ENCODE measurements around the gene PSEN2. TPM values are rescaled to one million over a fixed set of nuclear protein-coding genes. Genes with fewer than 3 reads are reported as not detected.
A peak's percentile ranks its signal among the peaks of the same experiment; 100 is the strongest.

PSEN2 gene
- total RNA-seq, 1 donor from 2014 or later = 19.8 TPM

GRCh38 chr1:226939438-226940028, 69.1 kb downstream of the PSEN2 start:
- ATAC-seq (ENCODE audit: poor library complexity) (peak; percentile 60), DNase-seq (peak; percentile 81)
- intact Hi-C loops (cut with DNase I) = loop anchor here (5.0 kb wide), 1 partner anchor 38 kb away; no protein-coding TSS in a partner anchor

- DNase-seq (peak; percentile 100), ATAC-seq (ENCODE audit: poor library complexity) (peak; percentile 92)
- intact Hi-C loops (cut with DNase I) = loop anchor here (5.0 kb wide), 1 partner anchor 37 kb away; no protein-coding TSS in a partner anchor
Measured at GRCh38 chr1:226940029-226940805, 69.8 kb downstream of the PSEN2 start, which contains the start of gene COQ8A. TSS of gene COQ8A (plus strand) at chr1:226940294. CDS start at chr1:226961386, 21,092 bp downstream.

- intact Hi-C loops (cut with DNase I) = loop anchor here (5.0 kb wide), 1 partner anchor 37 kb away; no protein-coding TSS in a partner anchor
- ATAC-seq (ENCODE audit: poor library complexity) = no peak
Measured at GRCh38 chr1:226940806-226941067, 70.3 kb downstream of the PSEN2 start.

GRCh38 chr1:226942392-226942791, 72.0 kb downstream of the PSEN2 start:
- DNase-seq = no peak
- intact Hi-C loops (cut with DNase I) = loop anchor here (5.0 kb wide), 1 partner anchor 35 kb away; no protein-coding TSS in a partner anchor
- no peak for ATAC-seq (ENCODE audit: poor library complexity)

More at GRCh38 chr1:226940806-226941067, 70.3 kb downstream of the PSEN2 start:
- no peak for DNase-seq

GRCh38 chr1:226943156-226943555, 72.7 kb downstream of the PSEN2 start:
- intact Hi-C loops (cut with DNase I) = loop anchor here (5.0 kb wide), 1 partner anchor 34 kb away; no protein-coding TSS in a partner anchor
- ATAC-seq (ENCODE audit: poor library complexity) (no peak), DNase-seq (no peak)

GRCh38 chr1:226943927-226944326, 73.5 kb downstream of the PSEN2 start:
- intact Hi-C loops (cut with DNase I) = loop anchor here (5.0 kb wide), 1 partner anchor 33 kb away; no protein-coding TSS in a partner anchor
- DNase-seq (no peak), ATAC-seq (ENCODE audit: poor library complexity) (no peak)

- intact Hi-C loops (cut with DNase I) = no loop called here
- no peak for DNase-seq
Measured at GRCh38 chr1:226945106-226945857, 74.9 kb downstream of the PSEN2 start.

More at GRCh38 chr1:226945106-226945857, 74.9 kb downstream of the PSEN2 start:
- peak; percentile 34 for ATAC-seq (ENCODE audit: poor library complexity)

Other genes starting within 250 kb of the PSEN2 start
- 21.2 TPM for gene ITPKB, start 131.3 kb upstream of the PSEN2 start, total RNA-seq
- gene COQ8A, start 69.7 kb downstream of the PSEN2 start, total RNA-seq = 393 TPM

All from Right ventricle myocardium superior (tissue), 1 donor.